Activated naive CD4-positive, alpha-beta T cell treated with anti-CD3 and anti-CD28 coated beads for 36 hours (primary cell): ENCODE measurements around the gene FAM76B. TPM values are rescaled to one million over a fixed set of nuclear protein-coding genes. Genes with fewer than 3 reads are reported as not detected.
A peak's percentile ranks its signal among the peaks of the same experiment; 100 is the strongest.
"Not testable (repeated sequence)": the region's sequence is repeated elsewhere in the genome, so short reads cannot be mapped to it uniquely, and the experiment has no call there.

Source experiments
- CTCF ChIA-PET: fragments of 350-600 bp; sonication (Branson Sonifier 250); formaldehyde crosslinking; loops from one replicate; lab custom pipeline; 2021; ENCODE audit warnings: antibody characterized with exemption; lab: Charles Lee
- DNase-seq: peaks from one replicate; pipeline ENCODE4 v3.0.0-alpha.2; 2020
- H3K27ac Mint-ChIP-seq: one replicate; pipeline ENCODE4 v1.8.0; 2021; ENCODE audit warnings: mild to moderate bottlenecking, mixed read lengths
- H3K27me3 Mint-ChIP-seq: one replicate; pipeline ENCODE4 v1.8.0; 2021; ENCODE audit warnings: low read depth, mixed read lengths
- H3K36me3 Mint-ChIP-seq: one replicate; pipeline ENCODE4 v1.8.0; 2021; ENCODE audit warnings: low read depth, mixed read lengths
- H3K4me1 Mint-ChIP-seq: one replicate; pipeline ENCODE4 v1.8.0; 2021; ENCODE audit warnings: low read depth, mixed read lengths
- H3K4me3 Mint-ChIP-seq: one replicate; pipeline ENCODE4 v1.8.0; 2021; ENCODE audit warnings: mild to moderate bottlenecking, moderate library complexity, mixed read lengths
- H3K9me3 Mint-ChIP-seq: one replicate; pipeline ENCODE4 v1.8.0; 2021; ENCODE audit warnings: mixed read lengths
- intact Hi-C: fragments of 100-400 bp; cut with micrococcal nuclease; formaldehyde crosslinking; loops from one replicate; pipeline ENCODE4 v1.15.1; 2023
- total RNA-seq, 2 experiments: library from RNA; stranded (reverse); gene quantifications; one replicate each; pipeline ENCODE4 v1.2.3, GENCODE V29; 2021

Gene FAM76B
- total RNA-seq, 2 experiments from 2014 or later: 70.3 to 71.4 TPM

DNA sequence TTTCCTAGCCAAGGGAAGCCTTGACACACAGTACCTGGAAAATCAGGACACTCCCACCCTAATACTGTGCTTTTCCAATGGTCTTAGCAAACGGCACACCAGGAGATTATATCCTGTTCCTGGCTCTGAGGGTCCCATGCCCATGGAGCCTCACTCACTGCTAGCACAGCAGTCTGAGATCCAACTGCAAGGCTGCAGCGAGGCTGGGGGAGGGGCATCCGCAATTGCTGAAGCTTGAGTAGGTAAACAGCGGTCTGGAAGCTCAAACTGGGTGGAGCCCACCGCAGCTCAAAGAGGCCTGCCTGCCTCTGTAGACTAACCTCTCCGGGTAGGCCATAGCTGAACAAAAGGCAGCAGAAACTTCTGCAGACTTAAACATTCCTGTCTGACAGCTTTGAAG lies 16.9 kb upstream of the FAM76B start:
- H3K9me3 Mint-ChIP-seq, H3K4me3 Mint-ChIP-seq, H3K4me1 Mint-ChIP-seq, DNase-seq, H3K27ac Mint-ChIP-seq, CTCF ChIA-PET, intact Hi-C loops, H3K27me3 Mint-ChIP-seq: not testable (repeated sequence)
- H3K36me3 Mint-ChIP-seq: peaks cover 30% of the 10 kb centered on the region

DNA sequence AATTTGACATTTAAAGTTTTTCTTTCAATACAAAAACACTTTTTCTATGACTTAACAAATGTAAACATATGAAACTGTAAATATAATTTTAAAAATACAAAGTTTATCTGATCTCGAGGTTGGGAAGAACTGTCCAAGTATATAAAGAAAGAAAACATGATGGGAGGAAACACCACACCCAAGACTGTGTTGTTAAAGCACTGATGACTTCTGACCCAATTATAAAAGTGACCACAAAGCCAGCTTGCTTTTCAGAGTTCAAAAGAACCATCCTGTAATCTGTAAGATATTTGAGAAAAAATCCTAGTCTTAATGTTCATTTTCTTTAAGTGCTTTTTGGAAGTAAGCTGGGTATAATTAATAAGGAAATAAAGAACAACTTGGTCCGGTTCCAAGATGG lies 16.3 kb upstream of the FAM76B start:
- CTCF ChIA-PET: no interaction called here
- Mint-ChIP-seq H3K27ac (no peak overlapping the region), H3K9me3 (peaks cover 6% of the 10 kb centered on the region), H3K4me1 (no peaks in the 10 kb centered on the region), H3K36me3 (peaks cover 31% of the 10 kb centered on the region), H3K4me3 (no peak overlapping the region), H3K27me3 (no peaks in the 10 kb centered on the region)
- intact Hi-C loops: no loop called here
- no peak for DNase-seq

DNA sequence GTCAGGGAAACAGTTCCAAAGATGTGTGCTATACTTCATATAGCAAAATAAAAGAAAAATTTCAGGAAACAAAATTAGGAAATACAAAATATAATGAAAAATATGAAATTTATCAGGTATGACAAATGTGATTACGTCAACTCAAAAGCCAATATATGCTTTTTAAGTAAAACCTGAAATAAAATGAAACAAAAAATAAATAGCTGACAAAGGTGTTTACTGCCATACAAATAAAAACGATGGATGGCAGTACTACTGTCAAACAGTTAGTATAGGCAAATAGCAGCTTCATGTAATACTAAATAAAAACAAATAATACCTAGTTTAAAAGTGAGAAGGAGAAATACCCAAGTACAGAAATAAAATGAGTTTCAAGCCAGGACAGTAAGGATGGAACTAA lies 14.4 kb upstream of the FAM76B start:
- no peak overlapping the region for H3K4me3 Mint-ChIP-seq
- H3K36me3 Mint-ChIP-seq: peaks cover 39% of the 10 kb centered on the region
- intact Hi-C loops: no loop called here
- no peak for DNase-seq
- CTCF ChIA-PET: no interaction called here
- H3K4me1 Mint-ChIP-seq: no peaks in the 10 kb centered on the region
- no peak overlapping the region for H3K27ac Mint-ChIP-seq
- no peaks in the 10 kb centered on the region for H3K9me3 Mint-ChIP-seq
- H3K27me3 Mint-ChIP-seq: no peaks in the 10 kb centered on the region

DNA sequence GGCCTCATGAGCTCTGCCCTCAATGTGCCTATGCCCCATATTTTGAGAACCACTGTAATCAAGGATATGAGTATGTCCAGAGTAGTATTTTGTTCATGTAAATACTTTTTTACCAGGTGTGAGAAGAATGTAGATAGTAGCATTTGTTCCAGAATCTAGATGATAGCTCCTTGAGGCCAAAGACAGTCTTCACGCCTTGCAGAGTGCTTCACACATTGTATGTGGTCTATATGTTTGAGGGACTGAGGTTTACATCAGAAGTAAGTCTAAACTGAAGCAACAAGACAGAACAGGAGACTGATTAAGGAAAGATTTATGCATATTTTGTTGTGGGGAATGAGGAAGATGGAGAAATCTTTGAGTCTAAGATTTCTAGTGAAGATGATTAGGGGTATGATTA lies 13.2 kb upstream of the FAM76B start:
- no peak for DNase-seq
- no peaks in the 10 kb centered on the region for H3K27me3 Mint-ChIP-seq
- H3K4me1 Mint-ChIP-seq: no peaks in the 10 kb centered on the region
- H3K36me3 Mint-ChIP-seq: peaks cover 39% of the 10 kb centered on the region
- CTCF ChIA-PET: no interaction called here
- intact Hi-C loops: no loop called here
- H3K27ac Mint-ChIP-seq: no peak overlapping the region
- no peaks in the 10 kb centered on the region for H3K9me3 Mint-ChIP-seq
- H3K4me3 Mint-ChIP-seq: no peak overlapping the region

DNA sequence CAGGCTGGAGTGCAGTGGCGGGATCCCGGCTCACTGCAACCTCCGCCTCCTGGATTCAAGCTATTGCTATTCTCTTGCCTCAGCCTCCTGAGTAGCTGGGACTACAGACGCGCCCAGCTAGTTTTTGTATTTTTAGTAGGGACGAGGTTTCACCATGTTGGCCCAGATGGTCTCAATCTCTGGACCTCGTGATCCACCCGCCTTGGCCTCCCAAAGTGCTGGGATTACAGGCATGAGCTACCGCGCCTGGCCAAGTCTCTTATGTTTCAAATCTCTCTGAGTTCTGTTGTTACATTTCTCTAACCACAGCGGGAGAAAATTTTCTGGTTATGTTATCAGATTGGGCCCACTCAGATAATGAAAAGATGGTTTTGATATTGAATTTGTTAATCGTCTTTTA lies 10.9 kb upstream of the FAM76B start:
- intact Hi-C loops: no loop called here
- Mint-ChIP-seq H3K9me3 (no peaks in the 10 kb centered on the region), H3K36me3 (peaks cover 33% of the 10 kb centered on the region), H3K4me3 (no peak overlapping the region), H3K27ac (no peak overlapping the region), H3K4me1 (peaks cover 4% of the 10 kb centered on the region), H3K27me3 (no peaks in the 10 kb centered on the region)
- no peak for DNase-seq
- CTCF ChIA-PET: no interaction called here

DNA sequence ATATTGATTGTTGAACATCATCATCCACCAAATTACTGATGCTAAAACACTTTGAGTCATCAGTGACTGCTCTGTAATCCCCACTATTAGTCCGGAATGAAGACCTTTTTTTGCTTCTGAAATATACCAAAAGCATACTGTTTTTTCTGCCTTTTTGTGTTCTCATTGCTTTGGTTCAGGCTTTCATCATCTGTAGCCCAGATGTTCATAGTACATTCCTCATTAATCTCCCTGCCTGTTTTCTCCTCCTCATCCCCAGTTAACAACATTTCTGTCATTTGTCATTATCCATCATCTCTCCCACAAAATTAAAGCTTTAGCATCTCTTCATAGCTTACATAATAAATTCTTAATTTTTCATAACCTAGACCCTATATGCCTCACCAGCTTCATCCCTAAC lies 10.0 kb upstream of the FAM76B start:
- Mint-ChIP-seq H3K27me3 (no peaks in the 10 kb centered on the region), H3K9me3 (no peaks in the 10 kb centered on the region), H3K36me3 (peaks cover 30% of the 10 kb centered on the region), H3K27ac (no peak overlapping the region), H3K4me3 (no peak overlapping the region), H3K4me1 (peaks cover 10% of the 10 kb centered on the region)
- DNase-seq: no peak
- intact Hi-C loops: no loop called here
- CTCF ChIA-PET: no interaction called here

DNA sequence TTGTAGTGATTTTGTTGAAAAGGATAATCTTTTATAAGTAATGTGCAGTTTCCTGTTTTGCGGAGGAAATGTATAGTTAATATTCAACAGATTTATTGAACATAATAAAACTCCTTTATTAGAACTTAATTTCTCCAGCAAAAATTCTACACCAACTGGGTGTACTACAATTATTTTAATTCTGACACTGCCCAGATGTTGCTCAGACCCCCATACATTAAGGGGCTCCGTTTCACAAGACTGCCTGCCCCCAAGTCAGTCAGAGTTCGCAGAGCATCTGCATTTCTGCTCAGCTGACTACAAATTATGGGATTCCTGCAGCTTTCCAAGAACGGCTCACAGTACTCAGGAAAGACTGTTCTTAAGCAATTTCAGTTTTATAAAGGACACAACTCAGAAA lies 6.9 kb upstream of the FAM76B start:
- peaks cover 27% of the 10 kb centered on the region for H3K36me3 Mint-ChIP-seq
- no peak overlapping the region for H3K4me3 Mint-ChIP-seq
- no peak for DNase-seq
- H3K27me3 Mint-ChIP-seq: no peaks in the 10 kb centered on the region
- peaks cover 37% of the 10 kb centered on the region for H3K4me1 Mint-ChIP-seq
- H3K9me3 Mint-ChIP-seq: no peaks in the 10 kb centered on the region
- CTCF ChIA-PET: no interaction called here
- intact Hi-C loops: no loop called here
- no peak overlapping the region for H3K27ac Mint-ChIP-seq

DNA sequence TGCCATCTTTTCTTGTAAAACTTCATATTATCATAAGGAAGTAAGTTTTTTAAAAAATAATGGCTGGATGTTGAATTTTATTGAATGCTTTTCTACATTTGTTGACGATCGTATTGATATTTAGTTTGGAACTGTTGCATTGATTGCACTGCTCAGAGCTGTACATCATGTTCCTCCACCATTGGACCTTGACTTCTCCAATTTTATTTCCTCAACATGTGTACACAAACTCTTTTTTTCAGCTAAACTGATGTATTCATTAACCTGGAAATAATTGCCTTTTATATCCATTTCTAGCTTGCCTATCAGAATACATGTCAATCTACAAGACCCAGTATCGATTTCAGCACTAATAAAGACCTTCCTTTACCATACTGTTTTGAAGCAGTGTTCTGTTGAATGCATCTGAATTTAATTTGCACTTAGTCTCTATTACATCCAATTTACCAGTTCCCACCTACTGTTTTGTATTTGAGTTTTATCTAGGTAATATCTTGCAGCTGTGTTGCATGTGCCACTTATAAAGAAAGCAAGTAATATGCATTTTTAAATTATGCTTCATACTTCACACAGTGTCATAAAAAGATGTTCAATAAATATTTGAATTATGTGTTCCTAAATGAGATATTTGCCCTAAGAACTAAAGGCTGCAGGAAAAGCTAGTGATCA lies 6.2 kb upstream of the FAM76B start:
- CTCF ChIA-PET: no interaction called here

DNA sequence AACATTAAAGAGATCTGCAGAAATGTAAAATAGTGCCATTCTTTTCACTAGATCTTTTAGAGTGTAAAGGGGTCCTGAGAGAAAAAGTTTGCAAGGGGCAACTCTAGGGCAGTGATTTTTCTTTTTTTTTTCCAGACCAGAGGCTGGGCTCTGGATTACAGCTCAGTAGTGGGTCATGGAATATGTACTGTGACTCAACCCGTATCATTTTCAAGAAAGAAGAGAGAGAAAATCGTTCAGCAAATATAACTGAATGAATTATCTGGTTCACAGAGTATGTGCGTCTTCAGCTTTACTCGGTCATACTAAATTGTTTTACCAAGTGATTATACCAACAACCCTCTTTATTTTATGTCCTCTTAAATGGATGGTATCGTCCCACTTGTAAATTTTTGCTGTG lies 4.5 kb upstream of the FAM76B start:
- Mint-ChIP-seq H3K27me3 (no peaks in the 10 kb centered on the region), H3K36me3 (peaks cover 16% of the 10 kb centered on the region), H3K9me3 (no peaks in the 10 kb centered on the region), H3K4me1 (peaks cover 39% of the 10 kb centered on the region), H3K4me3 (no peak overlapping the region), H3K27ac (no peak overlapping the region)
- DNase-seq: no peak
- intact Hi-C loops: no loop called here
- CTCF ChIA-PET: no interaction called here

More for the DNA sequence above, 6.2 kb upstream of the FAM76B start:
- Mint-ChIP-seq H3K4me1 (peaks cover 39% of the 10 kb centered on the region), H3K4me3 (no peak overlapping the region), H3K27me3 (no peaks in the 10 kb centered on the region), H3K36me3 (peaks cover 26% of the 10 kb centered on the region), H3K9me3 (no peaks in the 10 kb centered on the region), H3K27ac (no peak overlapping the region)
- intact Hi-C loops: no loop called here
- no peak for DNase-seq

DNA sequence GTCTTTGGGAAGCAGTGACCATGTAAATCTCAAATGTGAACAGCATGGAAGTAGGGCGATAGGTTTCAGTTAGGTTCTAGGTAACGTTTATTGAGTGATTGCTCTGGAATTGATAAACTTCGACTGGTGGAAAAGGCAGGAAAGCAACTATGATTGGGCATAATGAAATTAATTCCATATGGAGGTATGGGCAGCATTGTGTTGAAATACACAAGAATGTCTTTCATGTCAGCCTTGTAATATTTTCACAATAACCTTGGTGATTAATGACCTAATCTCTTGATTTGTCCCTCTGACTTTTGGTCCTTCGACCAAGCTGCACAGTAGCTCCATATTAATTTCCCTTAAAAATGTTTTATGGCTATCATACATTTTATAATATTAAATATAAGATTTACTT lies 3.5 kb upstream of the FAM76B start:
- H3K4me3 Mint-ChIP-seq: no peak overlapping the region
- H3K4me1 Mint-ChIP-seq: peaks cover 46% of the 10 kb centered on the region
- no peak for DNase-seq
- H3K9me3 Mint-ChIP-seq: no peaks in the 10 kb centered on the region
- H3K27me3 Mint-ChIP-seq: no peaks in the 10 kb centered on the region
- peaks cover 24% of the 10 kb centered on the region for H3K36me3 Mint-ChIP-seq
- intact Hi-C loops: no loop called here
- CTCF ChIA-PET: interaction anchor here (0.6 to 1.0 kb wide), 4 partner anchors 20 to 596 kb away, joined by 3 to 8 read pairs (median 3); partner anchors contain the start of genes CCDC82 and JRKL
- H3K27ac Mint-ChIP-seq: no peak overlapping the region

DNA sequence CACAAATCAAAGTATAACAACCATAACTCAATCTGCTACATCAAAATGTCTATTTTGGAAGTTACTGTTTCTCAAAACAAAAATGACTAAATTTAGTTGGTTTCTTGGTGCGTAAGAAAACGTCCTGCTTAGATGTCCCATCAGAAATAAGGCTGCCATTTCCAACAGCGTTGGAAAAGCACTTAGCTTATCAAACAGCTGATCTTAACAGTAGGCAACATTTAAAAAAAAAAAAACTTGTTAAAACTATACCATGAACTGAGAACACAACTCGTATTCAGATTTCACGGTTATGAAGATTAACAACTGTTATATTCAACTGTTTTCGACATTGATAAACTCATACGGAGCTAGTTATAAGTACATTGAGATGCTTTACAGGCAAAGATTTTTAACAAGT lies 3.1 kb upstream of the FAM76B start:
- intact Hi-C loops: no loop called here
- DNase-seq: no peak
- no peak overlapping the region for H3K27ac Mint-ChIP-seq
- H3K27me3 Mint-ChIP-seq: no peaks in the 10 kb centered on the region
- H3K4me3 Mint-ChIP-seq: no peak overlapping the region
- H3K4me1 Mint-ChIP-seq: peaks cover 50% of the 10 kb centered on the region
- CTCF ChIA-PET: interaction anchor here (0.6 to 1.0 kb wide), 5 partner anchors 21 to 603 kb away, joined by 3 to 8 read pairs (median 3); partner anchors contain the start of genes CCDC82 and JRKL
- H3K36me3 Mint-ChIP-seq: peaks cover 28% of the 10 kb centered on the region
- no peaks in the 10 kb centered on the region for H3K9me3 Mint-ChIP-seq

DNA sequence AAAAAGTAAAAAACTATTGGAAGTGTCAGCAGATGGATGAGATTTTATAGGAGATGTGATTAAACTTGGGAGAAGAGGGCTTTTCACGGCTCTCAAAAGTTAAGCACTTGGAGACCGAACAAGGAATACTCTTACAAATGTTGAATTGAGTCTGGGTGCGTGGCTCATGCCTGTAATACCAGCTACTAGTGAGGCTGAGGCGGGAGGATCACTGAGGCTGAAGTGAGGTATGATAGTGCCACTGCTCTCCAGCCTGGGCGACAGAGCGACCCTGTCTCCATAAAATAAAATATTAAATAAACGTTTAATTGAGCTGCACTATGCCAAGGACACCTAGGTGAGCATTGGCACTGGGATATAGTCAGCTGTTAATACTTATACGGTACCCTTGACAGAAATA lies 2.6 kb upstream of the FAM76B start:
- H3K27me3 Mint-ChIP-seq: no peaks in the 10 kb centered on the region
- H3K4me3 Mint-ChIP-seq: peak overlapping the region; percentile 99
- H3K36me3 Mint-ChIP-seq: peaks cover 29% of the 10 kb centered on the region
- DNase-seq: no peak
- H3K27ac Mint-ChIP-seq: no peak overlapping the region
- no peaks in the 10 kb centered on the region for H3K9me3 Mint-ChIP-seq
- CTCF ChIA-PET: interaction anchor here (0.6 to 1.6 kb wide), 5 partner anchors 42 to 634 kb away, joined by 3 to 8 read pairs (median 4); partner anchors contain the start of genes CCDC82 and JRKL
- H3K4me1 Mint-ChIP-seq: peaks cover 53% of the 10 kb centered on the region
- intact Hi-C loops: no loop called here

DNA sequence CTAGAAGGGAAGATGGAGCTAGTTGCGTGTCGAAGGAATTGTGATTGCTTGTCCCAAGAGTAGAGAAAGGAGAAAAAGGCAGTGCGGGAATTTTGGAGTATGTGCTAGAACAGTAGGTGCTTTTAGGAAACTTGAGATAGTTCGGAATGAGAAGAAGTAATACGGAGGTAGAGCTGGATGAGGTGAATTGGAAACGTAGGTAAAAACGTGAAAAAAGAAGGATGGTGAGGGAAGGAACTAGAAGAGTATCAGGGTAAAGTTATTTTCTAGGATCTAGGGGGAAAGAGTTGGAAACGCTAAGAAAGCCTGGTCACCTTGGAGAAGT lies 2.1 kb upstream of the FAM76B start:
- H3K36me3 Mint-ChIP-seq: peaks cover 31% of the 10 kb centered on the region
- peak overlapping the region; percentile 99 for H3K4me3 Mint-ChIP-seq
- CTCF ChIA-PET: interaction anchor here (0.6 to 1.6 kb wide), 2 partner anchors 108 to 634 kb away, joined by 4 to 5 read pairs; no protein-coding TSS in a partner anchor
- H3K4me1 Mint-ChIP-seq: peaks cover 55% of the 10 kb centered on the region
- no peaks in the 10 kb centered on the region for H3K27me3 Mint-ChIP-seq
- H3K27ac Mint-ChIP-seq: peak overlapping the region; percentile 100
- no peaks in the 10 kb centered on the region for H3K9me3 Mint-ChIP-seq
- no peak for DNase-seq
- intact Hi-C loops: no loop called here
